HG03045 (cell line): Measurements from ENCODE around the gene EBLN2.
"Not testable (repeated sequence)": the region's sequence is repeated elsewhere in the genome, so short reads cannot be mapped to it uniquely, and the experiment has no call there.

Experiments used
- ATAC-seq: cut with Tn5 transposase; IDR thresholded peaks from one replicate; pipeline ENCODE4 v1.9.1; 2021; ENCODE audit warnings: mild to moderate bottlenecking, moderate library complexity; ENCODE audit not compliant: unreplicated experiment

Gene EBLN2

GRCh38 chr3:73056845-73057150, 4.7 kb upstream of the EBLN2 start:
- no peak for ATAC-seq

- ATAC-seq: no peak
Measured at GRCh38 chr3:73060302-73060723, 1.1 kb upstream of the EBLN2 start.

- ATAC-seq: not testable (repeated sequence)
Measured at GRCh38 chr3:73066243-73066642, 4.8 kb downstream of the EBLN2 start.

- ATAC-seq: no peak
Measured at GRCh38 chr3:73068419-73068818, 7.0 kb downstream of the EBLN2 start.

GRCh38 chr3:73069187-73069586, 7.7 kb downstream of the EBLN2 start:
- ATAC-seq: no peak

GRCh38 chr3:73069775-73070444, 8.5 kb downstream of the EBLN2 start:
- no peak for ATAC-seq

GRCh38 chr3:73070675-73071575, 9.5 kb downstream of the EBLN2 start:
- ATAC-seq: no peak

- ATAC-seq: no peak
Measured at GRCh38 chr3:73071952-73072351, 10.5 kb downstream of the EBLN2 start.

GRCh38 chr3:73072634-73073033, 11.2 kb downstream of the EBLN2 start:
- ATAC-seq: no peak

- no peak for ATAC-seq
Measured at GRCh38 chr3:73073091-73073707, 11.7 kb downstream of the EBLN2 start.

GRCh38 chr3:73074781-73075180, 13.3 kb downstream of the EBLN2 start:
- ATAC-seq: no peak

- ATAC-seq: no peak
Measured at GRCh38 chr3:73080216-73080966, 18.9 kb downstream of the EBLN2 start.

GRCh38 chr3:73081140-73081539, 19.7 kb downstream of the EBLN2 start:
- ATAC-seq: no peak

GRCh38 chr3:73084170-73084569, 22.7 kb downstream of the EBLN2 start:
- no peak for ATAC-seq

GRCh38 chr3:73086071-73086494, 24.6 kb downstream of the EBLN2 start:
- ATAC-seq: no peak

- no peak for ATAC-seq
Measured at GRCh38 chr3:73094129-73094528, 32.7 kb downstream of the EBLN2 start.

GRCh38 chr3:73094951-73095350, 33.5 kb downstream of the EBLN2 start:
- ATAC-seq: no peak

GRCh38 chr3:73096169-73096568, 34.7 kb downstream of the EBLN2 start:
- no peak for ATAC-seq

GRCh38 chr3:73098026-73098425, 36.6 kb downstream of the EBLN2 start:
- no peak for ATAC-seq

GRCh38 chr3:73098873-73099272, 37.4 kb downstream of the EBLN2 start:
- no peak for ATAC-seq
